Panc1 (cell line): ENCODE results near the gene TGM5.

Experiments used
- CTCF ChIP-seq: fragments of 450-650 bp; IDR thresholded peaks from 2 replicates; pipeline ENCODE4 v1.5.1; 2017; ENCODE audit warnings: mild to moderate bottlenecking
- POLR2AphosphoS5 ChIP-seq: IDR thresholded peaks from 2 replicates; pipeline ENCODE4 v1.6.1; 2012; ENCODE audit warnings: mild to moderate bottlenecking, low read depth, low read length, moderate library complexity
- REST ChIP-seq, 2 experiments: IDR thresholded peaks; 2 replicates each; pipeline ENCODE4 v1.6.1; 2011 to 2012; ENCODE audit warnings: low read depth in 2 of 2, control low read depth in 1 of 2, low read length in 1 of 2, mild to moderate bottlenecking in 1 of 2, moderate library complexity in 1 of 2; ENCODE audit not compliant: insufficient read depth in 1 of 2
- SIN3A ChIP-seq: IDR thresholded peaks from 2 replicates; pipeline ENCODE4 v1.6.1; 2012; ENCODE audit warnings: low read depth, mild to moderate bottlenecking, low read length, moderate library complexity, borderline replicate concordance; ENCODE audit not compliant: insufficient read depth
- TCF7L2 ChIP-seq: IDR thresholded peaks from 2 replicates; pipeline ENCODE4 v1.6.1; 2011; ENCODE audit warnings: mild to moderate bottlenecking, low read depth, low read length, inconsistent platforms

- TF ChIP-seq CTCF (no peak), REST (IDR thresholded peaks at IDR 0.05; ENCODE audit: insufficient read depth in 1 of 2, low read depth in 2 of 2, low read length in 1 of 2) (no peak), TCF7L2 (no peak), POLR2AphosphoS5 (no peak), SIN3A (no peak)
Measured at GRCh38 chr15:43215961-43216360, 50.8 kb downstream of the TGM5 start.
